ENCODE measurements around the gene GABRB1.

Gene GABRB1

DNA sequence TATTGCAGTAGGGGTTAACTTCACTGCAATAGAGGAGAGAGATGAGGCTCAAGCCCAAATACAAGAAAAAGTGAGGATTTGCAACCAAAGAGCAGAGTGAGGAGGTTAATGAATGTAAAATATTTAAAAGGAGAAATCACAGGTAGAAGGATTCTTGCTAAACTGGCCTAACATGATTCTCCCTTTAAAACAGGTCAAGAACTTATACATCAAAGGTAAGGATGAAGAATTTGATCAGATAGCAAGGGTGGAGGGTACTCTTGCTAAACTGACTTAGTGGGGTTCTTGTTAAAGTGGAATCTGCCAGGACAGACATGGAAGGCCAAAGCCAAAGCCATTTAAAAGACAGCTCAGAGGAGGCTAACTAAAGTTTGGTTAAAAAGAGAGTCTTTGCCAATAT, 193.0 kb downstream of the GABRB1 start:
- H3K4me3 ChIP-seq (ENCODE audit: low read depth, low read length), result no peak overlapping the region
- TF ChIP-seq, protein P1, sequence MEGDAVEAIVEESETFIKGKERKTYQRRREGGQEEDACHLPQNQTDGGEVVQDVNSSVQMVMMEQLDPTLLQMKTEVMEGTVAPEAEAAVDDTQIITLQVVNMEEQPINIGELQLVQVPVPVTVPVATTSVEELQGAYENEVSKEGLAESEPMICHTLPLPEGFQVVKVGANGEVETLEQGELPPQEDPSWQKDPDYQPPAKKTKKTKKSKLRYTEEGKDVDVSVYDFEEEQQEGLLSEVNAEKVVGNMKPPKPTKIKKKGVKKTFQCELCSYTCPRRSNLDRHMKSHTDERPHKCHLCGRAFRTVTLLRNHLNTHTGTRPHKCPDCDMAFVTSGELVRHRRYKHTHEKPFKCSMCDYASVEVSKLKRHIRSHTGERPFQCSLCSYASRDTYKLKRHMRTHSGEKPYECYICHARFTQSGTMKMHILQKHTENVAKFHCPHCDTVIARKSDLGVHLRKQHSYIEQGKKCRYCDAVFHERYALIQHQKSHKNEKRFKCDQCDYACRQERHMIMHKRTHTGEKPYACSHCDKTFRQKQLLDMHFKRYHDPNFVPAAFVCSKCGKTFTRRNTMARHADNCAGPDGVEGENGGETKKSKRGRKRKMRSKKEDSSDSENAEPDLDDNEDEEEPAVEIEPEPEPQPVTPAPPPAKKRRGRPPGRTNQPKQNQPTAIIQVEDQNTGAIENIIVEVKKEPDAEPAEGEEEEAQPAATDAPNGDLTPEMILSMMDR (IDR thresholded peaks at IDR 0.05; ENCODE audit: low read depth, low read length), result no peak

DNA sequence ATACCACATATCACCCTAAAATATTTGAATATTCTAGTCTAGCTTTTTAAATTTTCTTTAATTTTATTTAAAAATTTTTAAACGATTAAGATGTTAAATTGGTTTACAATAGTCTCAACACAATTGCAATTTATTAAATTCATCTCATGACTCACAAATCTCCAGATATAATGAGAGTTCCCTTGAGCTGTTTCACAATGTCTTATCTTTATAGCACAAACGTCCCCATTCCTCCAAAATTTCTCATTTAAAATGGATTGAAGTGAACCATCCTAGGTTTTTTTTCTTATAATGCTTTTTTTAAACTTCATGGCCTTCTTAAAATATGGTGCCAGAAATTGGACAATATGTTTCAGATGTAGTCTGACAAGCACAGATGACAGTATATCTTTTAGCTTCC, 204.4 kb downstream of the GABRB1 start:
- H3K4me3 ChIP-seq (ENCODE audit: low read depth, low read length), result no peak overlapping the region
- TF ChIP-seq, protein P1 (IDR thresholded peaks at IDR 0.05; ENCODE audit: low read depth, low read length), result no peak

DNA sequence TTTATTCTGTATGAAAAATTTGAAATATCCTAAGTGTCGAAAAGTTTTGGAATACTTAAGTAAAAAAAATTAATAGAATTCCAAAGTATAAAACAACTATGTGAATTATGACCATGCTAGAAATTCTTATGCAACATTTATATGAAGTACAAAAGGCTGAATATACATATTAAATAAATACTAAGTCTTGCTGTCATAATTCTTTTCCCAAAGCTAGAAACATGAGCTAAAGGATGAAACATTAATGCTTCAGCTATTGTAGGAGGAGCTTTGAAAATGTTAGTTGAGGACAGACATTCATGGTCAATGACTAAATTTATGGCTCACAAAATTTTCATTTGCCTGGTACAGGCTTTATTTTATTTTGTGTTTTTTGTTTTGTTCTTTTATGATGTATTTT, 207.3 kb downstream of the GABRB1 start:
- TF ChIP-seq, protein P1 (IDR thresholded peaks at IDR 0.05; ENCODE audit: low read depth, low read length), result no peak
- H3K4me3 ChIP-seq (ENCODE audit: low read depth, low read length), result no peak overlapping the region

DNA sequence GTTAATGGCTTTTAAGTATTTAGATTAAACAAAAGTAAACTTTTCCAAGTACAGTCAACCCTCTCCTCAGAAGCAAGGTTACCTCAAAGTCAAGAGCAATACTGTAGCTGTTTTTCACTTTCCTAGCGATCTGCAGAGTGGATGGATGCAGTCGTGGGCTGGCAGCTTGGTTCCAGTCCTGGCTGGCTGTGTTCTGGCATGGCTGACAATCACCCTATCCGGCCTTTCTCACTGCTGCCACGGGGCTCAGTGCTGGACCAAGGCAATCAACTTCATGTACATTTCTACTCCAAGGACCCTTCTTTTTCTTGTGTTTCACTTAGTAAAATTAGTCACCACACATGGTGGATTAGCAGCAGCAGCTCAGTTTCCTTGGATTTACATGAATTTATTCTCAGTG, 208.3 kb downstream of the GABRB1 start:
- TF ChIP-seq, protein P1 (IDR thresholded peaks at IDR 0.05; ENCODE audit: low read depth, low read length), result no peak
- no peak overlapping the region for H3K4me3 ChIP-seq (ENCODE audit: low read depth, low read length)

DNA sequence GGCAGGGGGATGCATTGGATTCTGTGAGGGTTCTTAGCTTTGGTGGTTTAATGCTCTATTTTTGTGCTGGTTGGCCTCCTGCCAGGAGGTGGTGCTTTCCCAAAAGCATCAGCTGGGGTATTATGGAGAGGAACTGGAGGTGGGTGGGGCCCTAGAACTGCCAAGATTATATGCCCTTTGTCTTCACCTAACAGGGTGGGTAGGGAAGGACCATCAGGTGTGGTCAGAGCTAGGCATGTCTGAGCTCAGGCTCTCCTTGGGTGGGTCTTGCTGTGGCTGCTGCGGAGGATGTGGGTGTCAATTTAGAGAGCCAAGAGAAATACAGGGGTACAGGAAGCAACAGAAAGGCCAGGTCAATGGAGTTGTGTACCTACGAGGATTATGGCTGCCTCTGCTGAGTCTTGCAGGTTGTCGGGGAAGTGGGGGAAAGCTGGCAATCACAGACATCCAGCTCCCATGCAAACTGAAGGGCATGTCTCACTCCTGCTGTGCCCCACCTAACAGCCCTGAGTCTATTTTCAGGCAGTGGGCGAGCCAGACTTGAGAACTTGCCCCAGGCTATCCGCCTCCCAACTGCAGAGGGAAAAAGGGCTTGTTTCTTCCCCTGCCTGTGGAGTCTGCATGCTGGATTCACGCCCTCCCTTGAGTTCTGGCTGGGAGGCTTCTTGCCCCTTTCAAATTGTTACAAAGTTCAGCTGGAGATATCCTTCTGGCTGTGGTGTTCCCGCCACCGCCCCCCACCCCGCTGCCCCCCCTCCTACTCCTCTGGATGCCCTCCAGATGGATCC, 220.2 kb downstream of the GABRB1 start:
- H3K4me3 ChIP-seq (ENCODE audit: low read depth, low read length), result no peak overlapping the region
- TF ChIP-seq, protein P1 (IDR thresholded peaks at IDR 0.05; ENCODE audit: low read depth, low read length), result no peak

DNA sequence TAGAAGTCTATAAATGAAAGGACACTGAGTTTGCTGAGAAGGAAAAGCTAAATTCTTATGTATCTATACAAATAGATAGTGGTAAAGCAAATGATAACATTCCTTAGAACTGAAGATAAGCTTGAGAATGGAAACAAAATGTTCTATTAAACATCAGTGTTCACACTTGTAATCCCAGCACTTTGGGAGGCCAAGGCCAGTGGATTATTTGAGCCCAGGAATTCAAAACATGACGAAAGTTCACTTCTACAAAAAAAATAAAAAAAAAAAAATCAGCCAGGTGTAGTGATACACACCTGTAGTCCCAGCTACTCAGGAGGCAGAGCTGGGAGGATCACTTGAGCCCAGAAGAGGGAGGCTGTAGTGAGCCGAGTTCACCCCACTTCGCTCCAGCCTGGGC, 232.4 kb downstream of the GABRB1 start:
- TF ChIP-seq, protein P1 (IDR thresholded peaks at IDR 0.05; ENCODE audit: low read depth, low read length), result no peak
- no peak overlapping the region for H3K4me3 ChIP-seq (ENCODE audit: low read depth, low read length)

DNA sequence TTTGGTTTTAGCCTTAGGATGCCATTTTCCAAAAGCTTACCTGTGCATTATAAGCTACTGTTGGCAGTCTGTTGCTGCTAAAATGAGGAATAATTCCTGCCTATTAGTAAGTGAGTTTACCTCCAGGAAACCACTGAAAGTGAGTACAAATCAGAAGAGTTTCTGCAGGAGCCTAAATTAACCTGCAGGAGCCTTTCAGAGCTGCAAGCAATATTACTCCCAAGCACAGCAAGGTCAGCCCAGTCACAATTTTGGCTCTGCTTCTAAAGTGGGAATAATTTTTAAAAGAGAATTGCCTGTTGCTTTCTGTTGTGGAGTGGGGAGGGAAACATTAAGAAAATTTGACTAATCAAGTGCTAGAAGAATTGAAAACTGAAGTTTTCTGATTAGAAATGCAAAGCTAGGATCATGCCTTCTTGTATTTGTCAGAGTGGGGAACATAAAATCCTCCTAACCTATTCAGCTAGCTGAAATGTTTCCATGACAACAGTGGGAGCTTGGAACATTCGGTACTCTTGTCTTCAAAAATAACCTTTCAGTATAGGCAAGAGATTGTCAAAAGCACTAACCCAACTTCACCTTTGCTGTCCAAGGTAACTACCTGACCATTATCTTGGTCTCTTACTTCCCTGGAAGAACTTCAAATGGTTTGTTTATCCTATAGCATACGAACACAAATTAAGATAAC, 239.0 kb downstream of the GABRB1 start:
- TF ChIP-seq, protein P1 (IDR thresholded peaks at IDR 0.05; ENCODE audit: low read depth, low read length), result no peak

More for the DNA sequence above, 239.0 kb downstream of the GABRB1 start:
- no peak overlapping the region for H3K4me3 ChIP-seq (ENCODE audit: low read depth, low read length)
